Activated gamma-delta T cell treated with Interleukin-2 at 50 U/mL for 16 hours (primary cell): ENCODE measurements around the gene SDC3.

Experiments used
- DNase-seq: peaks from one replicate; pipeline ENCODE4 v3.0.0-alpha.2; 2020

SDC3 gene

GRCh38 chr1:30904191-30904961 is 4.2 kb downstream of the SDC3 start:
- DNase-seq = no peak

GRCh38 chr1:30903343-30904034 is 5.1 kb downstream of the SDC3 start:
- DNase-seq = no peak

- DNase-seq = no peak
Measured at GRCh38 chr1:30902593-30903290, 5.8 kb downstream of the SDC3 start.

GRCh38 chr1:30901798-30902581 is 6.6 kb downstream of the SDC3 start:
- no peak for DNase-seq

- no peak for DNase-seq
Measured at GRCh38 chr1:30900931-30901560, 7.5 kb downstream of the SDC3 start.

GRCh38 chr1:30900486-30900885 is 8.1 kb downstream of the SDC3 start:
- DNase-seq = no peak

GRCh38 chr1:30899577-30900389 is 8.8 kb downstream of the SDC3 start:
- no peak for DNase-seq

GRCh38 chr1:30898031-30898815 is 10.3 kb downstream of the SDC3 start:
- no peak for DNase-seq

GRCh38 chr1:30896905-30897304 is 11.7 kb downstream of the SDC3 start:
- no peak for DNase-seq

GRCh38 chr1:30895944-30896660 is 12.5 kb downstream of the SDC3 start:
- no peak for DNase-seq

- no peak for DNase-seq
Measured at GRCh38 chr1:30895382-30895943, 13.1 kb downstream of the SDC3 start.

GRCh38 chr1:30894508-30894973 is 14.0 kb downstream of the SDC3 start:
- no peak for DNase-seq

- DNase-seq = no peak
Measured at GRCh38 chr1:30893776-30894507, 14.6 kb downstream of the SDC3 start.

- no peak for DNase-seq
Measured at GRCh38 chr1:30892671-30893073, 15.9 kb downstream of the SDC3 start.

- DNase-seq = no peak
Measured at GRCh38 chr1:30891227-30891552, 17.4 kb downstream of the SDC3 start.

- DNase-seq = no peak
Measured at GRCh38 chr1:30890502-30891226, 17.9 kb downstream of the SDC3 start.

GRCh38 chr1:30889511-30889910 is 19.0 kb downstream of the SDC3 start:
- no peak for DNase-seq

GRCh38 chr1:30888975-30889374 is 19.6 kb downstream of the SDC3 start:
- DNase-seq = no peak
